SKM-1 treated with dmso at 0.1 percent for 144 hours (cell line): ENCODE results near the gene RPL5.
A peak's percentile ranks its signal among the peaks of the same experiment; 100 is the strongest.
"Not testable (repeated sequence)": the region's sequence is repeated elsewhere in the genome, so short reads cannot be mapped to it uniquely, and the experiment has no call there.

Experiments
- DNase-seq: peaks from one replicate; lab custom pipeline; 2025; ENCODE audit not compliant: unreplicated experiment; lab: John Stamatoyannopoulos, UW

The RPL5 gene

GRCh38 chr1:92831762-92832536 is at the start of gene RPL5:
TSS of gene RPL5 (plus strand) at chr1:92832040. CDS start at chr1:92832115, 75 bp downstream.
- DNase-seq = peak; percentile 96

GRCh38 chr1:92783550-92783949 is 48.3 kb upstream of the RPL5 start:
- not testable (repeated sequence) for DNase-seq

- DNase-seq = peak; percentile 14
These were observed 47.7 kb upstream of the RPL5 start for GRCh38 chr1:92784021-92784638.

GRCh38 chr1:92784639-92785500 is 47.0 kb upstream of the RPL5 start, which contains the start of gene EVI5:
TSS of gene EVI5 (minus strand) at chr1:92785108. CDS start at chr1:92736546, 48,562 bp downstream.
- peak; percentile 95 for DNase-seq

- DNase-seq = peak; percentile 42
These were observed 45.5 kb upstream of the RPL5 start for GRCh38 chr1:92786111-92786901.

DNA sequence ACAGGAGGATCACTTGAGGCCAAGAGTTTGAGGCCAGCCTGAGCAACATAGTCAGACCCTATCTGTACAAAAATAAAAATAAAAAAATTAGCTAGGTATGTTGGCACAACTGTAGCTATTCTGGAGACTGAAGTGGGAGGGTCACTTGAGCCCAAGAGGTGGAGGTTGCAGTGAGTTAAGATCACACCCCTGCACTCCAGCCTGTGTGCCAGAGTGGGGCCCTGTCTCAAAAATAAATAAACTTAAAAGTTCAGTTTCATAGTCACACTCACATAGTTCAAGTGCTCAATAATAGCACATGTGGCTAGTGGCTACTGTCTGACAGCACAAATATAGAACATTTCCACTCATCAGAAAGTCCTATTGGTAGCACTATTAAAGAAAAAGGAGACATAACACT is 41.8 kb upstream of the RPL5 start:
- no peak for DNase-seq

DNA sequence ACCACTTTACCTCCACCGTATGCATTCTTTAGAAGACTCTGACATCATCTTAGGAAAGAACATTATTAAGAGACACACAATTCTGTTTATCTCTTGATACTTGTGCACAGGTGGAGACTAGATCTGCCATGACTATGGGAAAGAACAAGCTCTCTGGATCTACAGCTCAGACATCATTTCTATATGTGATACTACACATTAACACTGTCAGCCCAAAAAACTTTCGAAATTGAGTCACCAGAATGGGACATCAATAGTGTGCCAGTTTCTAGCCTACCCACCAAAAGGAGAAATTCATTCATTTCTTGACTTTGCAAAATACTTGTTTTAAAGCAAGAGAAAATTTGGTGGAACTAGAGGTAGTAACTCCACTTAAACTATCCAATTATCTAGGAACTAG is 41.0 kb upstream of the RPL5 start:
- DNase-seq = no peak

GRCh38 chr1:92791487-92792066 is 40.3 kb upstream of the RPL5 start:
- no peak for DNase-seq

DNA sequence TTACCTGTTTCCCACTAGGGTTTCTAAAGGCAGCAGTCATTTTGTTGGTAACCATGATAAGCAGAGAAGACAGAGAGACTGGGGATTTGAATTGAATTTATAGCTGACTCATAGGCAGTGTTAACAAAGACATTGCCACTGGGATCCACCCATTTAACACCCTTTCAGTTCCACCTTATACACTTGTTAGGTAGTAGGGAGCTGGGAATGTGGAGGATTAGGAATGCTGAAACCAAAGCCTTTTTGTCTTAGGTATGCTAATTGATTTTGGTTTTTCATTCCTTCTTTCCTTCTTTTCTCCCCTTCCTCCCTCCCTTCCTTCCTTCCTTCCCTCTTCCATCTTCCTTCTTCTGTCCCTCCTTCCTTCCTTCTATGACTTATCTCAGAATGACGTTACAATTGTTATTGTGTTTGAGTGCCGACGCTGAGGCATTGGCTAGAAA is 39.5 kb upstream of the RPL5 start:
- no peak for DNase-seq

DNA sequence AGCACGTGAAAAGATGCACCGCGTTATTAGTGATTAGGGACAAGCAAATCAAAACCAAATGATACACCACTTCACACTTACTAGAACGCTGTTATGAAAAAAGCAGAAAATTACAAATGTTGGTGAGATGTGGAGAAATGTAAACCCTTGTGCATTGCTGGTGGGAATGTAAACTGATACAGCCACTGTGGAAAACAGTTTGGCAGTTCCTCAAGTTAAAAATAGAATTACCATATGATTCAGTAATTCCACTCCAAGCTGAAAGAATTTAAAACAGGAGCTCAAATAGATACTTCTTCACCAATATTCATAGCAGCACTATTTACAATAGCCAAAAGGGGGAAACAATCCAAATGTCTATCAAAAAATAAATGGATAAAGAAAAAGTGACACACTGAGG is 36.7 kb upstream of the RPL5 start:
- no peak for DNase-seq

DNA sequence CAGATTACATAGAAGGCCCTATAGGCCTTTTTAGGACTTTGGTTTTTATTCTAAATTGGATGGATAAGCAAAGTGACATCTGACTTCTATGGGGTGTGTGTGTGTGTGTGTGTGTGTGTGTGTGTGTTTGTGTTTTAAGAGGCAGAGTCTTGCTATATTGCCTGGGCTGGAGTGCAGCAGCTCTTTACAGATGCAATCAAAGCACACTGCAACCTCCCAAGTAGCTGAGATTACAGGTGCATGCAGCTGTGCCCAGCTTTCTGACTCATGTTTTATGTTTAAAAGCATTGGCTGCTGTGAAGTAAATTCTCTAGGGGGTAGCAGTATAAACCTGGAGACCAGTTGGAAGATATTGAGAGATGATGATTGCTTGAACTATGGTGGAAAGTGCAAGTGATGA is 34.5 kb upstream of the RPL5 start:
- DNase-seq = no peak

DNA sequence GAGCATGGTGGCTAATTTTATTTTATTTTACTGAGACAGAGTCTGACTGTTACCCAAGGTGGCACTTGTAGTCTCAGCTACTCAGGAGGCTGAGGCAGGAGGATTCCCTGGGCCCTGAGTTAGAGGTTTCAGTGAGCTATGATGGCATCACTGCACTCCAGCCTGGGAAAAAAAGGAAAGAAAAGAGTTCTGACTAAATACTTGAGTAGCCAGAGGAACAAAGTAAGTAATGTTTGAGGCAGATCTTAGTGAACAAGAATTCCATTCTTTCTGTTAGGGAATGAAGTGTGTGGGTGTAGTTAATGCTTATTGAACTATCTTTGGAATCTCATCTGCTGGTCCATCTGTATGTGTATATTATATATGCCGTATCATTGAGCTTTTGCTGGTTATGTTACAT is 33.9 kb upstream of the RPL5 start:
- no peak for DNase-seq

- DNase-seq = no peak
These were observed 28.5 kb upstream of the RPL5 start for GRCh38 chr1:92803140-92803887.

GRCh38 chr1:92804721-92805201 is 27.1 kb upstream of the RPL5 start:
- DNase-seq = no peak

- no peak for DNase-seq
These were observed 26.6 kb upstream of the RPL5 start for GRCh38 chr1:92805216-92805615.

DNA sequence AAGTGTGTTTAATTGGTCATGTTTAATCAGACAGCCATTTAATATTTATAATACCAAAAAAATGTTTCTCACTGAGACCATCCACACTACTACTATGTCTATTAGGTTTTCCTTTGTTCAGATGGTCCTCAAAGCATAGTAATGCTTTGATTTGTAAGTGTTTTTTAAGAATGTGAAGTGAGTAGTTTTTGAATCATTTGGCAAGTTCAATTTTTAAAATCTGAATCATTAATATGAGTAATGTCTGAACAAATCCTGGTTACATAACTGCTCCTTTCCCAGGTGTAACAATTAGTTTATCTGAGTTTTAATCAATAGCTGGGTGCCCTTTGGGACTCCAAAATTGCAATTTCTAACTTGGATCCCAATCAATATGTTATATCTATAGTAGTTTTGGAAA is 23.5 kb upstream of the RPL5 start:
- DNase-seq = no peak

DNA sequence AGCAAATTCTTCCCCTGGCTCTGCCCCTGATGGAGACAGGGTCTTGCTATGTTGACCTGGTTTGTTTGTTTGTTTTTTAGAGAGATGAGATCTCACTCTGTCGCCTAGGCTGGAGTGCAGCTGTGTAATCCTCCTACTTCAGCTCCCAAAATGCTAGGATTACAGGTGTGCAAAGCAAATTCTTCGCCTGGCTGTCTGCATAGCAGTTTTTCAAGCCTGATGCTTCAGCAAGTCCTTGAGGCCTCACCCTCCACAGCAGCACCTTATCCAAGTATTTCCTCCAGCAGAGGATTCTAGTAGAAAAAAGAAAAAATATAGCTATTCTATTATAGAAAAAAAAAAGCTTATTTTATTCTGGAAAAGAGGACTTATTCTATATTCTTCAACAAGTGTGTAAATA is 15.1 kb upstream of the RPL5 start:
- no peak for DNase-seq

DNA sequence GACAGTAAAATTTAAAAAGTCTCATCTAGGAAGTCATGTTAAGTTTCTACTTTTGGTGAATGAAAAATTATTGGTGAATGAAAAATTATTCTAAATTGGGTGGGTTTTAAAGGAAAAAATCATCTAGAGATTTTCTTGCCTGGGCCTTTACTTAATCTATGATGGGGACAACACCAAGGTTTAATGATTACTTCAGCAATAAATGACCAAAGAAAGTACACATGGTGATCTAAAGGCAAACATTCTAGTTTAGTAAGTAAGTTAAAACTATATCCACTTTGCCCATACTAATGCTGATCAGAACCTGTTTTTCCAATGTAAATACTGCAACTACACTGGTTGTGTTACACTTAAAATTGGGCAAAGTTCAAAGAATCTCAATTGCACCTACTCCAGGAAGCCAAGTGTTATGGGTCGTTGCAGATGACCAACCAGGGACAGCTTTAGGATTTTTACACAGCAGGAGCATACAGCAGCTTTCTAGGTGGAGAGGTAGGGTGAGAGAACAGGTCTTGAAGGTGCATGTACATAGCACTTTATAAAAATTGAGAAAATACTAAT is 14.6 kb upstream of the RPL5 start:
- DNase-seq = no peak
